Endothelial cell (in vitro differentiated cells): ENCODE results near the gene SKAP1. TPM values are rescaled to one million over a fixed set of nuclear protein-coding genes. Genes with fewer than 3 reads are reported as not detected.
A peak's percentile ranks its signal among the peaks of the same experiment; 100 is the strongest.

Experiments
- DNase-seq: peaks from one replicate; pipeline ENCODE4 v3.0.0; 2021; ENCODE audit warnings: low spot score
- H3K27ac Mint-ChIP-seq: one replicate; pipeline ENCODE4 v1.8.0; 2021; ENCODE audit warnings: mixed read lengths, inconsistent platforms; ENCODE audit not compliant: unreplicated experiment
- H3K27me3 Mint-ChIP-seq: one replicate; pipeline ENCODE4 v1.8.0; 2021; ENCODE audit warnings: mild to moderate bottlenecking, moderate library complexity, mixed read lengths, inconsistent platforms; ENCODE audit not compliant: unreplicated experiment
- H3K36me3 Mint-ChIP-seq: one replicate; pipeline ENCODE4 v1.8.0; 2021; ENCODE audit warnings: mild to moderate bottlenecking, low read depth, mixed read lengths, inconsistent platforms; ENCODE audit not compliant: unreplicated experiment
- H3K4me1 Mint-ChIP-seq: one replicate; pipeline ENCODE4 v1.8.0; 2021; ENCODE audit warnings: mild to moderate bottlenecking, mixed read lengths, inconsistent platforms; ENCODE audit not compliant: unreplicated experiment
- H3K4me3 Mint-ChIP-seq: one replicate; pipeline ENCODE4 v1.8.0; 2021; ENCODE audit warnings: mild to moderate bottlenecking, mixed read lengths, inconsistent platforms; ENCODE audit not compliant: unreplicated experiment
- H3K9me3 Mint-ChIP-seq: one replicate; pipeline ENCODE4 v1.8.0; 2021; ENCODE audit warnings: mixed read lengths, inconsistent platforms; ENCODE audit not compliant: unreplicated experiment
- CTCF ChIP-seq: fragments of 200-600 bp; sonication (generic); IDR thresholded peaks from one replicate; pipeline ENCODE4 v1.5.0; 2021; ENCODE audit warnings: antibody characterized with exemption; ENCODE audit not compliant: unreplicated experiment
- total RNA-seq: library from RNA; stranded (reverse); fragmentation: NEBNext Ultra II Directional; extraction: Animal tissue kit (Norgen Biotek cat#: 25700); gene quantifications from one replicate; pipeline ENCODE4 v1.2.1, GENCODE V29; 2021; ENCODE audit not compliant: unreplicated experiment

SKAP1 gene
- total RNA-seq, 1 donor from 2014 or later: 2.1 TPM

- Mint-ChIP-seq H3K36me3 (no peaks in the 10 kb centered on the region), H3K4me3 (no peak overlapping the region), H3K27ac (no peak overlapping the region), H3K4me1 (peaks cover 7% of the 10 kb centered on the region), H3K27me3 (no peaks in the 10 kb centered on the region), H3K9me3 (no peaks in the 10 kb centered on the region)
- DNase-seq: peak; percentile 38
- TF ChIP-seq CTCF: no peak
Measured at GRCh38 chr17:48181653-48182052, 248.4 kb downstream of the SKAP1 start.

- no peak for TF ChIP-seq CTCF
- H3K9me3 Mint-ChIP-seq: no peaks in the 10 kb centered on the region
Measured at GRCh38 chr17:48180842-48181629, 249.0 kb downstream of the SKAP1 start.

GRCh38 chr17:48179071-48179945 is 250.7 kb downstream of the SKAP1 start:
- no peaks in the 10 kb centered on the region for H3K36me3 Mint-ChIP-seq

More at GRCh38 chr17:48180842-48181629, 249.0 kb downstream of the SKAP1 start:
- DNase-seq: no peak
- Mint-ChIP-seq H3K36me3 (no peaks in the 10 kb centered on the region), H3K27me3 (no peaks in the 10 kb centered on the region), H3K27ac (no peak overlapping the region), H3K4me1 (peaks cover 9% of the 10 kb centered on the region), H3K4me3 (no peak overlapping the region)

GRCh38 chr17:48178317-48178716 is 251.7 kb downstream of the SKAP1 start:
- no peak for TF ChIP-seq CTCF
- no peak overlapping the region for H3K4me3 Mint-ChIP-seq
- no peaks in the 10 kb centered on the region for H3K9me3 Mint-ChIP-seq
- peaks cover 14% of the 10 kb centered on the region for H3K4me1 Mint-ChIP-seq
- no peaks in the 10 kb centered on the region for H3K36me3 Mint-ChIP-seq
- DNase-seq: no peak
- no peak overlapping the region for H3K27ac Mint-ChIP-seq
- H3K27me3 Mint-ChIP-seq: no peaks in the 10 kb centered on the region

More at GRCh38 chr17:48179071-48179945, 250.7 kb downstream of the SKAP1 start:
- DNase-seq: no peak
- Mint-ChIP-seq H3K4me1 (peaks cover 14% of the 10 kb centered on the region), H3K27me3 (no peaks in the 10 kb centered on the region), H3K4me3 (no peak overlapping the region), H3K27ac (no peak overlapping the region), H3K9me3 (no peaks in the 10 kb centered on the region)
- TF ChIP-seq CTCF: no peak

- peaks cover 10% of the 10 kb centered on the region for H3K4me1 Mint-ChIP-seq
- H3K36me3 Mint-ChIP-seq: no peaks in the 10 kb centered on the region
Measured at GRCh38 chr17:48177816-48178215, 252.2 kb downstream of the SKAP1 start.

More at GRCh38 chr17:48177816-48178215, 252.2 kb downstream of the SKAP1 start:
- Mint-ChIP-seq H3K4me3 (no peak overlapping the region), H3K27me3 (no peaks in the 10 kb centered on the region), H3K9me3 (no peaks in the 10 kb centered on the region), H3K27ac (no peak overlapping the region)
- no peak for TF ChIP-seq CTCF
- no peak for DNase-seq
